Tibial nerve (tissue), 4 donors: ENCODE results near the gene KMO. TPM values are rescaled to one million over a fixed set of nuclear protein-coding genes. Genes with fewer than 3 reads are reported as not detected.

Source experiments
- DNase-seq, 2 donors: peaks; one replicate each; pipeline ENCODE4 v3.0.0-alpha.2; 2019; ENCODE audit warnings: low spot score in 2 of 2
- H3K27ac ChIP-seq, 4 donors: fragments of 200-600 bp; sonication (generic) in 3 of 4; one replicate each; pipeline ENCODE4 v1.5.1; 2017 to 2019; ENCODE audit warnings: mild to moderate bottlenecking in 1 of 4
- H3K27me3 ChIP-seq, 2 donors: fragments of 200-600 bp; sonication (generic) in 1 of 2; one replicate each; pipeline versions ENCODE4 v1.5.1 to v1.6.0; 2017 to 2019
- H3K36me3 ChIP-seq, 3 donors: fragments of 200-600 bp; sonication (generic); one replicate each; pipeline ENCODE4 v1.5.1; 2018 to 2019
- H3K4me1 ChIP-seq, 4 donors: fragments of 200-600 bp; sonication (generic) in 3 of 4; one replicate each; pipeline ENCODE4 v1.5.1; 2017 to 2019
- H3K4me3 ChIP-seq, 4 donors: fragments of 200-600 bp; sonication (generic) in 3 of 4; one replicate each; pipeline ENCODE4 v1.5.1; 2017 to 2019; ENCODE audit warnings: mild to moderate bottlenecking in 1 of 4, moderate library complexity in 1 of 4
- H3K9me3 ChIP-seq, 4 donors: fragments of 200-600 bp; sonication (generic) in 3 of 4; one replicate each; pipeline ENCODE4 v1.5.1; 2017 to 2019
- CTCF ChIP-seq, 5 experiments: fragments of 200-600 bp in 3 of 5; fragments of 450-650 bp in 2 of 5; sonication (generic) in 3 of 5; IDR thresholded peaks; one replicate each; pipeline ENCODE4 v1.5.1; 2016 to 2019; ENCODE audit warnings: antibody characterized with exemption in 5 of 5, mild to moderate bottlenecking in 3 of 5, moderate library complexity in 2 of 5
- EP300 ChIP-seq, 2 donors: sonication (generic); formaldehyde crosslinking; IDR thresholded peaks; one replicate each; pipeline ENCODE4 v1.6.1; 2017; ENCODE audit warnings: antibody characterized with exemption in 2 of 2, mild to moderate bottlenecking in 1 of 2
- POLR2A ChIP-seq, 2 donors: fragments of 450-650 bp; IDR thresholded peaks; one replicate each; pipeline ENCODE4 v1.6.1; 2017; ENCODE audit warnings: antibody characterized with exemption in 2 of 2, mild to moderate bottlenecking in 2 of 2, moderate library complexity in 2 of 2
- WGBS, 2 donors: methylation state at CpG; one replicate each; pipeline ENCODE4 v1.1.5; 2018; 5-methylcytosine and 5-hydroxymethylcytosine counted together
- total RNA-seq, 4 donors: library from RNA; depleted of rRNA; stranded (reverse); fragments of >200 nt; gene quantifications; one replicate each; pipeline ENCODE4 v1.1.0, GENCODE V29; 2016

KMO gene
- total RNA-seq, 4 donors from 2014 or later: 0.20 to 4.4 (median 1.8) TPM

GRCh38 chr1:241622669-241623068 is 90.5 kb downstream of the KMO start:
- TF ChIP-seq POLR2A (IDR thresholded peaks at IDR 0.05): no peak
- TF ChIP-seq CTCF (IDR thresholded peaks at IDR 0.05): no peak
- no peak for TF ChIP-seq EP300 (IDR thresholded peaks at IDR 0.05)
- H3K9me3 ChIP-seq: no peaks in the 10 kb centered on the region
- no peaks in the 10 kb centered on the region for H3K27me3 ChIP-seq
- DNase-seq: no peak
- no peak overlapping the region for H3K4me3 ChIP-seq
- H3K36me3 ChIP-seq: peaks cover 0 to 9% (median 0%) of the 10 kb centered on the region in 3 donors
- no peak overlapping the region for H3K27ac ChIP-seq
- no peaks in the 10 kb centered on the region for H3K4me1 ChIP-seq
- 78 to 84% methylated on average over 5 of the region's 5 CpGs for WGBS, 2 donors

GRCh38 chr1:241624935-241625334 is 92.8 kb downstream of the KMO start:
- no peaks in the 10 kb centered on the region for H3K9me3 ChIP-seq
- H3K36me3 ChIP-seq: peaks cover 0 to 9% (median 0%) of the 10 kb centered on the region in 3 donors
- no peak for DNase-seq
- H3K27me3 ChIP-seq: no peaks in the 10 kb centered on the region
- no peak overlapping the region for H3K27ac ChIP-seq
- H3K4me3 ChIP-seq: no peak overlapping the region
- WGBS, 2 donors: 88 to 94% methylated on average over 2 of the region's 2 CpGs
- no peak for TF ChIP-seq CTCF (IDR thresholded peaks at IDR 0.05)
- peaks cover 0 to 3% (median 0%) of the 10 kb centered on the region in 4 donors for H3K4me1 ChIP-seq

GRCh38 chr1:241627453-241628259 is 95.5 kb downstream of the KMO start:
- 40 to 49% methylated on average over 9 of the region's 9 CpGs for WGBS, 2 donors
- TF ChIP-seq POLR2A (IDR thresholded peaks at IDR 0.05) (no peak), CTCF (IDR thresholded peaks at IDR 0.05) (peak; percentile 23 to 46 (median 43)), EP300 (IDR thresholded peaks at IDR 0.05) (no peak)

GRCh38 chr1:241630005-241630404 is 97.8 kb downstream of the KMO start:
- H3K27ac ChIP-seq: no peak overlapping the region
- peaks cover 0 to 4% (median 0%) of the 10 kb centered on the region in 3 donors for H3K36me3 ChIP-seq
- no peak overlapping the region for H3K4me3 ChIP-seq
- DNase-seq: no peak
- no peak for TF ChIP-seq EP300 (IDR thresholded peaks at IDR 0.05)
- TF ChIP-seq CTCF (IDR thresholded peaks at IDR 0.05): no peak
- TF ChIP-seq POLR2A (IDR thresholded peaks at IDR 0.05): no peak
- no peaks in the 10 kb centered on the region for H3K27me3 ChIP-seq
- H3K9me3 ChIP-seq: no peaks in the 10 kb centered on the region
- H3K4me1 ChIP-seq: peaks cover 0 to 3% (median 0%) of the 10 kb centered on the region in 4 donors

More at GRCh38 chr1:241627453-241628259, 95.5 kb downstream of the KMO start:
- no peak for DNase-seq
- H3K36me3 ChIP-seq: peaks cover 0 to 9% (median 0%) of the 10 kb centered on the region in 3 donors
- no peak overlapping the region for H3K4me3 ChIP-seq
- H3K9me3 ChIP-seq: no peaks in the 10 kb centered on the region
- H3K27me3 ChIP-seq: no peaks in the 10 kb centered on the region
- H3K4me1 ChIP-seq: peaks cover 0 to 3% (median 0%) of the 10 kb centered on the region in 4 donors
- no peak overlapping the region for H3K27ac ChIP-seq

GRCh38 chr1:241630476-241630875 is 98.3 kb downstream of the KMO start:
- peaks cover 0 to 9% (median 0%) of the 10 kb centered on the region in 3 donors for H3K36me3 ChIP-seq
- no peak for TF ChIP-seq CTCF (IDR thresholded peaks at IDR 0.05)
- TF ChIP-seq POLR2A (IDR thresholded peaks at IDR 0.05): no peak
- TF ChIP-seq EP300 (IDR thresholded peaks at IDR 0.05): no peak
- peaks cover 0 to 3% (median 0%) of the 10 kb centered on the region in 4 donors for H3K4me1 ChIP-seq
- H3K9me3 ChIP-seq: no peaks in the 10 kb centered on the region
- no peak overlapping the region for H3K27ac ChIP-seq
- no peaks in the 10 kb centered on the region for H3K27me3 ChIP-seq
- WGBS, 2 donors: 76 to 93% methylated on average over 1 of the region's 1 CpG
- no peak for DNase-seq
- H3K4me3 ChIP-seq: no peak overlapping the region
